Posterior cingulate gyrus (tissue), 11 donors: ENCODE data around the gene DMWD.

Source experiments
- DNase-seq, 10 donors: peaks; one replicate each; pipeline versions ENCODE4 v3.0.0 to v3.0.0-alpha.2; 2020 to 2021; ENCODE audit warnings: mixed read lengths in 3 of 10
- intact Hi-C: fragments of 100-400 bp; cut with DNase I; formaldehyde crosslinking; loops from one replicate; pipeline ENCODE4 v1.15.1; 2023

The DMWD gene, protein sequence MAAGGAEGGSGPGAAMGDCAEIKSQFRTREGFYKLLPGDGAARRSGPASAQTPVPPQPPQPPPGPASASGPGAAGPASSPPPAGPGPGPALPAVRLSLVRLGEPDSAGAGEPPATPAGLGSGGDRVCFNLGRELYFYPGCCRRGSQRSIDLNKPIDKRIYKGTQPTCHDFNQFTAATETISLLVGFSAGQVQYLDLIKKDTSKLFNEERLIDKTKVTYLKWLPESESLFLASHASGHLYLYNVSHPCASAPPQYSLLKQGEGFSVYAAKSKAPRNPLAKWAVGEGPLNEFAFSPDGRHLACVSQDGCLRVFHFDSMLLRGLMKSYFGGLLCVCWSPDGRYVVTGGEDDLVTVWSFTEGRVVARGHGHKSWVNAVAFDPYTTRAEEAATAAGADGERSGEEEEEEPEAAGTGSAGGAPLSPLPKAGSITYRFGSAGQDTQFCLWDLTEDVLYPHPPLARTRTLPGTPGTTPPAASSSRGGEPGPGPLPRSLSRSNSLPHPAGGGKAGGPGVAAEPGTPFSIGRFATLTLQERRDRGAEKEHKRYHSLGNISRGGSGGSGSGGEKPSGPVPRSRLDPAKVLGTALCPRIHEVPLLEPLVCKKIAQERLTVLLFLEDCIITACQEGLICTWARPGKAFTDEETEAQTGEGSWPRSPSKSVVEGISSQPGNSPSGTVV

GRCh38 chr19:45792470-45793177 is at the start of gene DMWD:
DMWD (minus strand) TSS chr19:45792845; CDS start chr19:45792756, 89 bp downstream.
- intact Hi-C loops: no loop called here
- peak; percentile 100 for DNase-seq

DNA sequence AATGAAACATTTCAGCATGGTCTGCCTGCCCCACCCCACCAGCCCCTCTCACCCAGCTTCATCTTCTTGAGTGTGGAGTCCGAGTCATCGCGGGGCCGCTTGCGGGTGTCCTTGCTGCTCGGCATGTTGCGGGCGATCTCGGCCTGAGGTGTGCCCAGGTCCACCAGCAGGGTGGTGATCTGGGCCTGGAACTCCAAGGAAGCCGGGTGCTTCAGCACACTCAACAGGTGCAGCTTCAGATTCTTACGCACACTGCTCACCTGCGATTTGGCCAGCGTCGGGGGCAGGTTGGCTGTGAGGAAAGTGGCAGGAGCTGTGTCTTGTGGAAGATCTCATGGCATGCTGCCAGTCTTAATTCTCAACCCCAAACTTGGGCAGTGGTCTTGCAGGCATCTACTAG is 49.6 kb upstream of the DMWD start:
- intact Hi-C loops: no loop called here
- peak in 2 of 10 donors; percentile 77 for DNase-seq

DNA sequence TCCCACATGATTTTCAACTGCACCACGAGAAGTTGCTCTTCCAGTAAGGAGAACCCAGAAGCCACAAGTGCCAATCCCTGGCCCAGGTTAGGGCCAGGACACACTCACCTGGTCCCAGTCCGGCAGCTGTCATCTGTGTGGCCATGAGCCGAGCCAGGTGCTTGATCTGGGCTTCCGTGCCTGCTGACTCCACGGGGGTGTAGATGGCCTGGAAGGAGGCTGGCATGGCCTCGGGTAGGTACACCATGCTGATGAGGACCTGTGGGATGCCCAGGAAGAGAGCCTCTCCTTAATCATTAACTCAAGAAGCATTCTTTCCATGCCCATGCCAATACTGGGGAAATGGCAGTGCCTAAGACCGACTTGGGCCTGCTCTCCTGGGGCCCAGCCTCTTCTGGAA is 42.3 kb upstream of the DMWD start:
- peak in 2 of 10 donors; percentile 70 to 74 for DNase-seq
- intact Hi-C loops: no loop called here

DNA sequence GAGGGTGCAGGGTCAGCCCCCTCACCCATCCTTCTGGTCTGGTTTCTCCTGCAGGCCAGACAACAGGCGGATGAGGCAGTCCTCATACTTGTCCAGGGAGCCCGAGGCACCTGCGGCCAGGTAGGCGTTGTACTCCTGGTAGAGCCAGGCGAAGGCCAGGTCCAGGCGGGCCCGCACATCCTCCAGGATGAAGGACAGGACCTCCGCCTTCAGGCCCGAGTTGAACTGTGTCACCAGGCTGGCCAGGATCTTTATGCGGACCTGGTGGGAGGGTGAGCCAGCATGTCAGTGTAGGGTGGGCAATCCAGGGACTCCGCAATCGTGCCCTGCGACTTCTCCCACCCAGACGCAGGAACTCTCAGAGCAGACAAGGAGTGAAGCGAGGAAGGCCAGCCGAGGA is 36.3 kb upstream of the DMWD start:
- intact Hi-C loops: no loop called here
- DNase-seq: peak in 2 of 10 donors; percentile 64 to 81

GRCh38 chr19:45828523-45828922 is 35.9 kb upstream of the DMWD start:
- intact Hi-C loops: no loop called here
- no peak for DNase-seq

DNA sequence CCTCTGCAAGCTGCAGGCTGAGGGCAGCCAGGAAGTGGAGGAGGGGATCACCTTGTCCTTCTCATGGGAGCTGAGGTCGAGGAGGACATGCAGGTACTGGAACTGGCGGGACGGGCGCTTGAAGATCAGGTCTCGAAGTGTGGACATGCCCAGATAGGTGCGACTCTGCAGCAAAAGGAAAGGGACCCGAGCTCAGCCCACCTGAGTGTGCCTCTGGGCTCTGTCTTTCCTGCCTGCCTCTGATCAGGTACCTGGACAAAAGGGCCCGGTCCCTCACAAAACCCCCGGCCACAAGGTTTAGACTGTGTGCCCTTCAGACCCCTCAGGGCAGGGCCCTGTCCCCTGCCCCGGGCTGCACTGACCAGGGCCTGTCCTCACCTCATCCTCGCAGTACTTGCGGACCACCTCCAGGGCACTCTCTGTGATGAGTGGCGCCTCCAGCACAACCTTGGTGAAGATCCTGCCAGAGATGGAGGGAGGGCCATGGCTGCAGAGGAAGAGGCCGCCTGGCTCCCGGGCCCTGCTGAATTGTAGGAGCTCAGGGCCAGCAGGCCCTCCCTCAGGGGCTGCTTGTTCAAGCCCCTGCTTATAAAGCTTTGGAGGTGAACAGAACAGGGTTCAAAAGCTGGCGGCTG is 34.9 kb upstream of the DMWD start:
- peak in 2 of 10 donors; percentile 81 to 84 for DNase-seq

GRCh38 chr19:45826934-45827333 is 34.3 kb upstream of the DMWD start:
- DNase-seq: peak in 2 of 10 donors; percentile 81 to 87
- intact Hi-C loops: no loop called here

More for the DNA sequence above, 34.9 kb upstream of the DMWD start:
- intact Hi-C loops: no loop called here

- intact Hi-C loops: no loop called here
- DNase-seq: peak in 2 of 10 donors; percentile 59 to 62
These were observed 33.6 kb upstream of the DMWD start for GRCh38 chr19:45825917-45826893.

- peak in 1 of 10 donors; percentile 75 for DNase-seq
- intact Hi-C loops: no loop called here
These were observed 32.6 kb upstream of the DMWD start for GRCh38 chr19:45825263-45825605.

- DNase-seq: peak in 2 of 10 donors; percentile 49 to 78
These were observed 32.1 kb upstream of the DMWD start for GRCh38 chr19:45824531-45825262.

GRCh38 chr19:45824041-45824471 is 31.4 kb upstream of the DMWD start:
- peak in 7 of 10 donors; percentile 42 to 94 (median 64) for DNase-seq
- intact Hi-C loops: no loop called here

More at GRCh38 chr19:45824531-45825262, 32.1 kb upstream of the DMWD start:
- intact Hi-C loops: no loop called here

- no peak for DNase-seq
- intact Hi-C loops: no loop called here
These were observed 30.5 kb upstream of the DMWD start for GRCh38 chr19:45823182-45823581.

GRCh38 chr19:45822716-45823115 is 30.1 kb upstream of the DMWD start:
- intact Hi-C loops: no loop called here
- peak in 1 of 10 donors; percentile 46 for DNase-seq

DNA sequence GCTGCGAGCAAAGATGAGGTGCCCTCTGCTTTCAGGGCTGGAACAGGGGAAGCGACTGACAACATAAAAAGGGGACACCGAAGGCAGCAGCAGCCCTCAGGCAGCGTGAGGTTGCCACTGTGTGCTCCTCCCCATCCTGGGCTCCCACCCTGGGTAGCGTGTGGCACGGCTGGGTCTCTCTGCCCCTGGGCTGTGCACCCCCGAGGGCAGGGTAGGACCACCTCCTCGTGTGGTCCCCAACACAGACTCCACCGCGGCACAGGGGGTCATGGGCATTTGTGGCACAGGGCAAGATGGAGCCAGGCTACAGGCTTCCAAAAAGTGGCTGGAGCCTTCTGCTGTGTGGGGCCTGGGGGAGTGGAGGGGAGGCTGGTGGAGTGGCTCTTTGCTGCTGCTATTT is 28.9 kb upstream of the DMWD start:
- intact Hi-C loops: no loop called here
- DNase-seq: no peak

DNA sequence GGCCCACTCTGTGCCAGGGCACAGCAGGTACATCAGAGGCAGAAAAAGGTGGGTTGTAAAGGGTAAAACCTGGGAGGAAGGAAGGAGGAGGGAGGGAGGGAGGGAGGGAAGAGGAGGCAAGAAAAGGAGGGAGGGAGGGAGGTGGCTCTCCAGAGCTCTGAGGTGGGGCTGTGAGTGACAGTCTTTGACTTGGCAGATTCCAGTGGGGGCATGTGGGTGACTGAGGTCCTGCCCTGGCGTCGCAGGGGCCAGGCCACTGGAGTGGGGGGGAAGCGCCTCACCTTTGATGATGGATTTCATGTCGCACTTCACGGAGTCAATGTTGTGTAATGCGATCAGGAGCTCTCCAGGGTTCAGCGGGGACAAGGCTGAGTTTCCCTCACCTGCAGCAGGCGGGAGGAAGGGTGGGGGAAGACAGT is 28.5 kb upstream of the DMWD start:
- no peak for DNase-seq
- intact Hi-C loops: no loop called here

GRCh38 chr19:45820413-45821102 is 27.9 kb upstream of the DMWD start:
- no peak for DNase-seq

DNA sequence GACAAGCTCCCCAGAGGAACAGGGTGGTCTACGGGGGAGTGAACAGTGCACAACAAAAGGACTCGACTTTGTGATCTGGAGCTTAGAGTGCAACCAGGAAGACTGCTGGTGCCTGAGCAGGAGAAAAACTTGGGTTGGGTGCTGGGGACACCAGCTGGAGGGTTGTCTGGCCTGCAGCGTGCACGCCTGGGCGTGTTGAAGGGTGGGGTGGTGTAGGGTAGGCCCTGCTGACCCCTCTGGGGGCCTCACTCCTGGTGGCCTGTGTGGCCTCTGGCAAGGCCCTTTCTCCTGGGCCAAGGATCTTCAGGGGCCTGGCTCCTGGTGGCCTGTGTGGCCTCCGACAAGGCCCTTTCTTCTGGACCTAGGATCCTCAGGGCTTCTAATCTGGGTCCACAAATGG is 27.1 kb upstream of the DMWD start:
- intact Hi-C loops: no loop called here
- DNase-seq: no peak

More at GRCh38 chr19:45820413-45821102, 27.9 kb upstream of the DMWD start:
- intact Hi-C loops: no loop called here

- intact Hi-C loops: no loop called here
- no peak for DNase-seq
These were observed 25.2 kb upstream of the DMWD start for GRCh38 chr19:45817725-45818301.
